SK-N-MC (cell line): ENCODE results near the gene RGL1.

Experiments used
- DNase-seq: peaks from one replicate; pipeline ENCODE4 v3.0.0-alpha.2; 2011; ENCODE audit warnings: low read depth, low spot score
- H3K27ac ChIP-seq: fragments of 200-600 bp; sonication (generic); 2 replicates; pipeline ENCODE4 v1.5.1; 2016; ENCODE audit warnings: mixed run types
- H3K36me3 ChIP-seq: fragments of 200-600 bp; sonication (generic); 2 replicates; pipeline ENCODE4 v1.6.1; 2017; ENCODE audit warnings: antibody characterized with exemption, low read length, mixed read lengths; ENCODE audit not compliant: insufficient read depth
- H3K4me3 ChIP-seq: fragments of 200-600 bp; sonication (generic); 2 replicates; pipeline ENCODE4 v1.5.1; 2016
- H3K9ac ChIP-seq: fragments of 200-600 bp; sonication (generic); 2 replicates; pipeline ENCODE4 v1.8.0; 2017; ENCODE audit warnings: mixed run types, mixed read lengths; ENCODE audit not compliant: insufficient read length
- H3K9me3 ChIP-seq: fragments of 200-600 bp; sonication (generic); 2 replicates; pipeline ENCODE4 v1.6.1; 2017; ENCODE audit warnings: low read depth, mild to moderate bottlenecking, antibody characterized with exemption, low read length, moderate library complexity, mixed read lengths
- EZH2 ChIP-seq: fragments of 200-600 bp; sonication (generic); IDR thresholded peaks from one replicate; pipeline ENCODE4 v1.6.1; 2017; ENCODE audit warnings: antibody characterized with exemption
- FOXP2 ChIP-seq: optimal IDR thresholded peaks from 2 replicates; pipeline ENCODE3; 2011; ENCODE audit warnings: mild to moderate bottlenecking, moderate library complexity; ENCODE audit not compliant: insufficient read depth; ENCODE audit errors: extremely low read length, control extremely low read depth
- POLR2AphosphoS5 ChIP-seq: IDR thresholded peaks from 2 replicates; pipeline ENCODE4 v1.6.1; 2012; ENCODE audit warnings: mild to moderate bottlenecking, low read depth, low read length, borderline replicate concordance

RGL1 gene

GRCh38 chr1:183876309-183876708, 71.4 kb downstream of the RGL1 start:
- peak overlapping the region; percentile 72 for H3K27ac ChIP-seq
- TF ChIP-seq POLR2AphosphoS5 (no peak), EZH2 (no peak), FOXP2 (no peak)
- H3K4me3 ChIP-seq: no peak overlapping the region
- no peak for DNase-seq
- H3K9ac ChIP-seq: no peak overlapping the region
- H3K36me3 ChIP-seq: peaks cover 21% of the 10 kb centered on the region
- H3K9me3 ChIP-seq: no peaks in the 10 kb centered on the region

- peaks cover 23% of the 10 kb centered on the region for H3K36me3 ChIP-seq
- peak overlapping the region; percentile 57 for H3K27ac ChIP-seq
- no peak for DNase-seq
- H3K9ac ChIP-seq: no peak overlapping the region
- no peaks in the 10 kb centered on the region for H3K9me3 ChIP-seq
- no peak overlapping the region for H3K4me3 ChIP-seq
- TF ChIP-seq POLR2AphosphoS5: no peak
These were observed 72.3 kb downstream of the RGL1 start for GRCh38 chr1:183877053-183877720.

- Histone ChIP-seq H3K36me3 (peaks cover 27% of the 10 kb centered on the region), H3K27ac (peak overlapping the region; percentile 93; the same call in 1 of the 2 replicates), H3K9me3 (no peaks in the 10 kb centered on the region), H3K9ac (no peak overlapping the region), H3K4me3 (no peak overlapping the region)
- DNase-seq: no peak
- TF ChIP-seq FOXP2: no peak
- TF ChIP-seq EZH2: no peak
- TF ChIP-seq POLR2AphosphoS5: no peak
These were observed 74.6 kb downstream of the RGL1 start for GRCh38 chr1:183879494-183879893.

- no peaks in the 10 kb centered on the region for H3K9me3 ChIP-seq
- H3K36me3 ChIP-seq: peaks cover 29% of the 10 kb centered on the region
- DNase-seq: no peak
- no peak overlapping the region for H3K4me3 ChIP-seq
- H3K27ac ChIP-seq: peak overlapping the region; percentile 93
- TF ChIP-seq FOXP2: no peak
- TF ChIP-seq EZH2: no peak
- no peak for TF ChIP-seq POLR2AphosphoS5
- H3K9ac ChIP-seq: no peak overlapping the region
These were observed 75.0 kb downstream of the RGL1 start for GRCh38 chr1:183879966-183880365.

GRCh38 chr1:183880531-183881243, 75.8 kb downstream of the RGL1 start:
- Histone ChIP-seq H3K27ac (peak overlapping the region; percentile 93), H3K4me3 (no peak overlapping the region), H3K9me3 (no peaks in the 10 kb centered on the region), H3K36me3 (peaks cover 32% of the 10 kb centered on the region), H3K9ac (no peak overlapping the region)
- DNase-seq: no peak
- TF ChIP-seq FOXP2 (no peak), EZH2 (no peak), POLR2AphosphoS5 (no peak)

- no peak for DNase-seq
- peak overlapping the region; percentile 35; the same call in 1 of the 2 replicates for H3K4me3 ChIP-seq
- TF ChIP-seq POLR2AphosphoS5: no peak
- no peak for TF ChIP-seq EZH2
- TF ChIP-seq FOXP2: no peak
- peak overlapping the region; percentile 93 for H3K27ac ChIP-seq
- peaks cover 33% of the 10 kb centered on the region for H3K36me3 ChIP-seq
- H3K9me3 ChIP-seq: no peaks in the 10 kb centered on the region
- H3K9ac ChIP-seq: peak overlapping the region; percentile 49
These were observed 76.6 kb downstream of the RGL1 start for GRCh38 chr1:183881387-183882131.

- DNase-seq: no peak
These were observed 77.6 kb downstream of the RGL1 start for GRCh38 chr1:183882335-183883167.

More at GRCh38 chr1:183882335-183883167, 77.6 kb downstream of the RGL1 start:
- Histone ChIP-seq H3K27ac (peak overlapping the region; percentile 93), H3K4me3 (no peak overlapping the region), H3K36me3 (peaks cover 37% of the 10 kb centered on the region), H3K9me3 (no peaks in the 10 kb centered on the region), H3K9ac (peak overlapping the region; percentile 49)
- no peak for TF ChIP-seq EZH2
- TF ChIP-seq FOXP2: no peak
- TF ChIP-seq POLR2AphosphoS5: no peak
